Measurements from ENCODE around the gene PFDN6. TPM values are rescaled to one million over a fixed set of nuclear protein-coding genes. Genes with fewer than 3 reads are reported as not detected.

PFDN6 gene
- total RNA-seq, 3 donors from 2014 or later = 23.3 to 28.6 (median 26.9) TPM

DNA sequence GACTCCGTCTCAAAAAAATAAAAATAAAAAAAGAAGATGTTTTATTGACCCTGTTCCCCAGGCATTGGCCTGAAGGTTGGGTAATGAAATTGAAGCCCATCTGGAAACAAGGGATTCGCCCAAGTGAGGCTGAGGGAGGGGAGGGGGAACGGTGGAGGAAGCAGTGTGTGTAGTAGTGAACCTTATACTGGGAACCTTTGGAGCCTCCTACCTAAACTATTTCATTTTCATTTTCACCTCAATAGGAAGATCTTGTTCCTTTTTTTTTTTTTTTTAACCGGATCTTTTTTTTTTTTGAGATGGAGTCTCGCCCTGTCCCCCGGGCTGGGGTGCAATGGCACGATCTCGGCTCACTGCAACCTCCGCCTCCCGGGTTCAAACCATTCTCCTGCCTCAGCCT is 41.3 kb downstream of the PFDN6 start:
- H3K27ac ChIP-seq = no peak overlapping the region
- no peak for TF ChIP-seq POLR2AphosphoS5 (IDR thresholded peaks at IDR 0.05)
- TF ChIP-seq POLR2A (IDR thresholded peaks at IDR 0.05) = no peak
- TF ChIP-seq CTCF (IDR thresholded peaks at IDR 0.05) = no peak
- no peak overlapping the region for H3K4me3 ChIP-seq
- no peaks in the 10 kb centered on the region for H3K27me3 ChIP-seq
- no peaks in the 10 kb centered on the region for H3K9me3 ChIP-seq
- intact Hi-C loops (cut with DNase I; ENCODE audit: low total_unique reads) = no loop called here
- no peaks in the 10 kb centered on the region for H3K4me1 ChIP-seq
- no peak for DNase-seq (ENCODE audit: low spot score in 2 of 2)
- no peaks in the 10 kb centered on the region for H3K36me3 ChIP-seq

- no peaks in the 10 kb centered on the region for H3K9me3 ChIP-seq
- H3K4me1 ChIP-seq = no peaks in the 10 kb centered on the region
- H3K4me3 ChIP-seq = no peak overlapping the region
- TF ChIP-seq POLR2A (IDR thresholded peaks at IDR 0.05) = no peak
- TF ChIP-seq POLR2AphosphoS5 (IDR thresholded peaks at IDR 0.05) = no peak
- no peak for TF ChIP-seq CTCF (IDR thresholded peaks at IDR 0.05)
- DNase-seq (ENCODE audit: low spot score in 2 of 2) = no peak
- no peaks in the 10 kb centered on the region for H3K27me3 ChIP-seq
- intact Hi-C loops (cut with DNase I; ENCODE audit: low total_unique reads) = no loop called here
- H3K36me3 ChIP-seq = no peaks in the 10 kb centered on the region
- no peak overlapping the region for H3K27ac ChIP-seq
Measured at GRCh38 chr6:33333666-33334065, 44.3 kb downstream of the PFDN6 start.

GRCh38 chr6:33335916-33336315 is 46.5 kb downstream of the PFDN6 start:
- H3K4me3 ChIP-seq = no peak overlapping the region
- no peaks in the 10 kb centered on the region for H3K4me1 ChIP-seq
- no peaks in the 10 kb centered on the region for H3K9me3 ChIP-seq
- DNase-seq (ENCODE audit: low spot score in 2 of 2) = no peak
- no peaks in the 10 kb centered on the region for H3K36me3 ChIP-seq
- intact Hi-C loops (cut with DNase I; ENCODE audit: low total_unique reads) = no loop called here
- no peak for TF ChIP-seq CTCF (IDR thresholded peaks at IDR 0.05)
- no peak for TF ChIP-seq POLR2A (IDR thresholded peaks at IDR 0.05)
- TF ChIP-seq POLR2AphosphoS5 (IDR thresholded peaks at IDR 0.05) = no peak
- no peak overlapping the region for H3K27ac ChIP-seq
- no peaks in the 10 kb centered on the region for H3K27me3 ChIP-seq

- Histone ChIP-seq H3K9me3 (no peaks in the 10 kb centered on the region), H3K27ac (no peak overlapping the region), H3K4me3 (no peak overlapping the region), H3K36me3 (no peaks in the 10 kb centered on the region), H3K27me3 (no peaks in the 10 kb centered on the region), H3K4me1 (no peaks in the 10 kb centered on the region)
- intact Hi-C loops (cut with DNase I; ENCODE audit: low total_unique reads) = no loop called here
- TF ChIP-seq CTCF (IDR thresholded peaks at IDR 0.05) (no peak), POLR2A (IDR thresholded peaks at IDR 0.05) (no peak), POLR2AphosphoS5 (IDR thresholded peaks at IDR 0.05) (no peak)
- no peak for DNase-seq (ENCODE audit: low spot score in 2 of 2)
Measured at GRCh38 chr6:33336495-33336894, 47.1 kb downstream of the PFDN6 start.

GRCh38 chr6:33339193-33339592 is 49.8 kb downstream of the PFDN6 start:
- H3K36me3 ChIP-seq = no peaks in the 10 kb centered on the region
- no peaks in the 10 kb centered on the region for H3K9me3 ChIP-seq
- intact Hi-C loops (cut with DNase I; ENCODE audit: low total_unique reads) = no loop called here
- TF ChIP-seq CTCF (IDR thresholded peaks at IDR 0.05) = no peak
- no peak for TF ChIP-seq POLR2AphosphoS5 (IDR thresholded peaks at IDR 0.05)
- TF ChIP-seq POLR2A (IDR thresholded peaks at IDR 0.05) = no peak
- no peak overlapping the region for H3K27ac ChIP-seq
- no peaks in the 10 kb centered on the region for H3K27me3 ChIP-seq
- H3K4me1 ChIP-seq = no peaks in the 10 kb centered on the region
- H3K4me3 ChIP-seq = no peak overlapping the region
- no peak for DNase-seq (ENCODE audit: low spot score in 2 of 2)

Other genes with a start within 250 kb of the PFDN6 start
- gene HLA-DPA1, start 216.0 kb upstream of the PFDN6 start, total RNA-seq = 100 to 1,000 TPM in 1 of 3 donors, 10 to 100 TPM in 2; 51.8 to 116 (median 75.4) TPM
- 10 to 100 TPM; 56.5 to 80.3 (median 58.2) TPM for gene HLA-DPB1, start 213.6 kb upstream of the PFDN6 start, total RNA-seq
- gene COL11A2, start 97.1 kb upstream of the PFDN6 start, total RNA-seq = 1 to 10 TPM in 1 of 3 donors, under 1 TPM in 2; 0.32 to 1.0 (median 0.98) TPM
- gene RXRB, start 88.9 kb upstream of the PFDN6 start, total RNA-seq = 10 to 100 TPM; 27.4 to 39.1 (median 27.5) TPM
- 10 to 100 TPM; 55.0 to 79.3 (median 74.1) TPM for gene SLC39A7, start 88.7 kb upstream of the PFDN6 start, total RNA-seq
- gene HSD17B8, start 84.9 kb upstream of the PFDN6 start, total RNA-seq = 10 to 100 TPM; 17.0 to 33.8 (median 18.4) TPM
- 10 to 100 TPM; 11.8 to 20.6 (median 19.5) TPM for gene RING1, start 81.1 kb upstream of the PFDN6 start, total RNA-seq
- gene VPS52, start 17.7 kb upstream of the PFDN6 start, total RNA-seq = 10 to 100 TPM; 29.4 to 55.6 (median 44.2) TPM
- 1,000 to 10,000 TPM; 3,121 to 5,317 (median 4,287) TPM for gene RPS18, start 17.5 kb upstream of the PFDN6 start, total RNA-seq
- 10 to 100 TPM in 2 of 3 donors, 1 to 10 TPM in 1; 8.2 to 15.0 (median 11.1) TPM for gene B3GALT4, start 12.5 kb upstream of the PFDN6 start, total RNA-seq
- 10 to 100 TPM; 48.2 to 75.1 (median 58.8) TPM for gene WDR46, start 362 bp upstream of the PFDN6 start, total RNA-seq
- 100 to 1,000 TPM in 2 of 3 donors, 10 to 100 TPM in 1; 38.9 to 151 (median 103) TPM for gene RGL2, start 9.3 kb downstream of the PFDN6 start, total RNA-seq
- gene TAPBP, start 24.5 kb downstream of the PFDN6 start, total RNA-seq = 10 to 100 TPM; 38.6 to 67.8 (median 43.6) TPM
- gene ZBTB22, start 28.1 kb downstream of the PFDN6 start, total RNA-seq = 10 to 100 TPM; 12.6 to 27.2 (median 18.7) TPM
- 10 to 100 TPM; 39.0 to 56.3 (median 39.8) TPM for gene DAXX, start 33.4 kb downstream of the PFDN6 start, total RNA-seq
- 1 to 10 TPM; 2.0 to 3.8 (median 3.2) TPM for gene KIFC1, start 102.2 kb downstream of the PFDN6 start, total RNA-seq
- gene PHF1, start 121.4 kb downstream of the PFDN6 start, total RNA-seq = 10 to 100 TPM; 72.8 to 82.8 (median 77.3) TPM
- 100 to 1,000 TPM in 2 of 3 donors, 10 to 100 TPM in 1; 81.3 to 123 (median 111) TPM for gene CUTA, start 128.5 kb downstream of the PFDN6 start, total RNA-seq
- 10 to 100 TPM in 2 of 3 donors, 1 to 10 TPM in 1; 6.1 to 12.5 (median 10.7) TPM for gene SYNGAP1, start 130.5 kb downstream of the PFDN6 start, total RNA-seq
- gene ZBTB9, start 165.0 kb downstream of the PFDN6 start, total RNA-seq = 1 to 10 TPM; 1.9 to 5.1 (median 3.6) TPM